Measurements from ENCODE around the gene TTC34. TPM values are rescaled to one million over a fixed set of nuclear protein-coding genes. Genes with fewer than 3 reads are reported as not detected.

Gene TTC34
- total RNA-seq, 4 donors from 2014 or later = 0.17 to 0.56 TPM; not detected in 2

- WGBS = 4% methylated on average over 1 of the region's 1 CpG
- DNase-seq (ENCODE audit: low spot score in 2 of 2) = no peak
- Histone ChIP-seq H3K27me3 (peaks cover 23% of the 10 kb centered on the region), H3K9me3 (peaks cover 19% of the 10 kb centered on the region), H3K4me1 (no peaks in the 10 kb centered on the region), H3K4me3 (no peak overlapping the region), H3K36me3 (no peaks in the 10 kb centered on the region), H3K27ac (no peak overlapping the region)
- TF ChIP-seq EP300 (IDR thresholded peaks at IDR 0.05) (no peak), CTCF (IDR thresholded peaks at IDR 0.05) (no peak), POLR2AphosphoS5 (IDR thresholded peaks at IDR 0.05) (no peak), POLR2A (IDR thresholded peaks at IDR 0.05) (no peak)
Measured at GRCh38 chr1:2617971-2618470, 183.5 kb downstream of the TTC34 start.

GRCh38 chr1:2614145-2614544 is 187.3 kb downstream of the TTC34 start:
- H3K27ac ChIP-seq = no peak overlapping the region
- H3K4me3 ChIP-seq = no peak overlapping the region
- peaks cover 37% of the 10 kb centered on the region for H3K27me3 ChIP-seq
- H3K4me1 ChIP-seq = peaks cover 9% of the 10 kb centered on the region
- no peak for DNase-seq (ENCODE audit: low spot score in 2 of 2)
- WGBS = 88% methylated on average over 2 of the region's 2 CpGs
- TF ChIP-seq CTCF (IDR thresholded peaks at IDR 0.05) (no peak), POLR2AphosphoS5 (IDR thresholded peaks at IDR 0.05) (no peak), POLR2A (IDR thresholded peaks at IDR 0.05) (no peak), EP300 (IDR thresholded peaks at IDR 0.05) (no peak)
- H3K36me3 ChIP-seq = no peaks in the 10 kb centered on the region
- H3K9me3 ChIP-seq = peaks cover 19% of the 10 kb centered on the region

GRCh38 chr1:2612591-2613365 is 188.7 kb downstream of the TTC34 start:
- peaks cover 19% of the 10 kb centered on the region for H3K9me3 ChIP-seq

GRCh38 chr1:2611621-2612437 is 189.7 kb downstream of the TTC34 start:
- no peak for TF ChIP-seq EP300 (IDR thresholded peaks at IDR 0.05)
- Histone ChIP-seq H3K36me3 (no peaks in the 10 kb centered on the region), H3K27me3 (peaks cover 31% of the 10 kb centered on the region), H3K27ac (no peak overlapping the region), H3K9me3 (peaks cover 19% of the 10 kb centered on the region), H3K4me1 (peaks cover 9% of the 10 kb centered on the region), H3K4me3 (no peak overlapping the region)
- WGBS = 63% methylated on average over 11 of the region's 19 CpGs
- DNase-seq (ENCODE audit: low spot score in 2 of 2) = peak; percentile 59 to 73

More at GRCh38 chr1:2612591-2613365, 188.7 kb downstream of the TTC34 start:
- Histone ChIP-seq H3K4me3 (no peak overlapping the region), H3K4me1 (peaks cover 9% of the 10 kb centered on the region), H3K36me3 (no peaks in the 10 kb centered on the region), H3K27ac (no peak overlapping the region), H3K27me3 (peaks cover 29% of the 10 kb centered on the region)
- WGBS = 91% methylated on average over 7 of the region's 11 CpGs
- peak in 1 of 2 donors; percentile 60 for DNase-seq (ENCODE audit: low spot score in 2 of 2)
- no peak for TF ChIP-seq POLR2AphosphoS5 (IDR thresholded peaks at IDR 0.05)
- TF ChIP-seq POLR2A (IDR thresholded peaks at IDR 0.05) = no peak
- no peak for TF ChIP-seq EP300 (IDR thresholded peaks at IDR 0.05)
- no peak for TF ChIP-seq CTCF (IDR thresholded peaks at IDR 0.05)

- no peaks in the 10 kb centered on the region for H3K36me3 ChIP-seq
- H3K27me3 ChIP-seq = peaks cover 27% of the 10 kb centered on the region
- WGBS = 3% methylated on average over 9 of the region's 24 CpGs
- no peak overlapping the region for H3K27ac ChIP-seq
- TF ChIP-seq CTCF (IDR thresholded peaks at IDR 0.05) (no peak), EP300 (IDR thresholded peaks at IDR 0.05) (no peak), POLR2A (IDR thresholded peaks at IDR 0.05) (no peak), POLR2AphosphoS5 (IDR thresholded peaks at IDR 0.05) (no peak)
- DNase-seq (ENCODE audit: low spot score in 2 of 2) = peak; percentile 61 to 77
- H3K4me1 ChIP-seq = peaks cover 9% of the 10 kb centered on the region
- H3K9me3 ChIP-seq = peaks cover 15% of the 10 kb centered on the region
- H3K4me3 ChIP-seq = peak overlapping the region; percentile 2
Measured at GRCh38 chr1:2611031-2611501, 190.4 kb downstream of the TTC34 start.
